Measurements from ENCODE around the gene SEMA4B. TPM values are rescaled to one million over a fixed set of nuclear protein-coding genes. Genes with fewer than 3 reads are reported as not detected.

Gene SEMA4B
- total RNA-seq, 1 experiment from 2014 or later: 32.5 TPM

DNA sequence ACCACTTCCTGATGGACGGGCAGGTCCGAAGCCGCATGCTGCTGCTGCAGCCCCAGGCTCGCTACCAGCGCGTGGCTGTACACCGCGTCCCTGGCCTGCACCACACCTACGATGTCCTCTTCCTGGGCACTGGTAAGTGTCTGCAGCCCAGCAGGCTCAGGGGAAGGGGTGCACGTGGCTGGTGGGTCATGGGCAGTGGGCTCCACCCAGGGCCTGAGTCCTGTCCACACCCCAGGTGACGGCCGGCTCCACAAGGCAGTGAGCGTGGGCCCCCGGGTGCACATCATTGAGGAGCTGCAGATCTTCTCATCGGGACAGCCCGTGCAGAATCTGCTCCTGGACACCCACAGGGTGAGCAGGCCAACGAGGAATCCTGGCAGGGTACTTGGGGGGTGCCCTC is 23.9 kb downstream of the SEMA4B start:
- H3K56ac ChIP-seq (ENCODE audit: insufficient read length, low read depth, low read length): no peak overlapping the region
- H2BK20ac ChIP-seq (ENCODE audit: low read depth, low read length, poor library complexity, severe bottlenecking): no peak overlapping the region
- no peak overlapping the region for H4K5ac ChIP-seq (ENCODE audit: insufficient read length, low read depth, low read length)
- H2BK15ac ChIP-seq (ENCODE audit: low read depth, low read length): no peak overlapping the region
- no peaks in the 10 kb centered on the region for H3K23me2 ChIP-seq (ENCODE audit: insufficient read length, low read depth, low read length, poor library complexity, severe bottlenecking)
- H3K18ac ChIP-seq (ENCODE audit: insufficient read length, low read depth, low read length): no peak overlapping the region
- Mint-ChIP-seq H3K27ac (no peak overlapping the region), H3K27me3 (ENCODE audit: low read depth) (no peaks in the 10 kb centered on the region), H3K36me3 (ENCODE audit: insufficient read depth in 1 of 3, low read depth in 3 of 3) (peaks cover 31 to 64% (median 57%) of the 10 kb centered on the region in 3 experiments), H3K4me1 (peaks cover 0 to 4% of the 10 kb centered on the region in 2 experiments; a peak in 1 of 4 replicates), H3K9me3 (no peaks in the 10 kb centered on the region), H3K4me3 (no peak overlapping the region)
- H3K79me1 ChIP-seq (ENCODE audit: insufficient read depth, low read depth, low read length, poor library complexity, severe bottlenecking): no peaks in the 10 kb centered on the region
- H2AK5ac ChIP-seq (ENCODE audit: insufficient read length, low read length): no peak overlapping the region
- H3K79me2 ChIP-seq (ENCODE audit: insufficient read depth, low read length): no peaks in the 10 kb centered on the region
- no peak overlapping the region for H3K9ac ChIP-seq (ENCODE audit: extremely low read depth, insufficient read length, low read length)
- no peaks in the 10 kb centered on the region for H4K20me1 ChIP-seq (ENCODE audit: control insufficient read depth, insufficient read depth, insufficient read length)
- H2BK5ac ChIP-seq (ENCODE audit: insufficient read length, low read length): no peak overlapping the region
- H3K14ac ChIP-seq (ENCODE audit: insufficient read depth, low read length): no peak overlapping the region
- DNase-seq: no peak
- WGBS (ENCODE audit: extremely low coverage, insufficient read length, low lambda C conversion rate): no CpG with 5 or more reads among the region's 17 CpGs
- no peaks in the 10 kb centered on the region for H3K27me3 ChIP-seq (ENCODE audit: insufficient read depth, low read length)
- H3K4me2 ChIP-seq (ENCODE audit: insufficient read depth, insufficient read length, low read length): no peak overlapping the region
- no peak overlapping the region for H4K91ac ChIP-seq (ENCODE audit: insufficient read length, low read depth, low read length)
- H3K4ac ChIP-seq (ENCODE audit: low read depth, low read length): no peak overlapping the region
- no peak overlapping the region for H3T11ph ChIP-seq (ENCODE audit: low read length)
- TF ChIP-seq, protein P1, sequence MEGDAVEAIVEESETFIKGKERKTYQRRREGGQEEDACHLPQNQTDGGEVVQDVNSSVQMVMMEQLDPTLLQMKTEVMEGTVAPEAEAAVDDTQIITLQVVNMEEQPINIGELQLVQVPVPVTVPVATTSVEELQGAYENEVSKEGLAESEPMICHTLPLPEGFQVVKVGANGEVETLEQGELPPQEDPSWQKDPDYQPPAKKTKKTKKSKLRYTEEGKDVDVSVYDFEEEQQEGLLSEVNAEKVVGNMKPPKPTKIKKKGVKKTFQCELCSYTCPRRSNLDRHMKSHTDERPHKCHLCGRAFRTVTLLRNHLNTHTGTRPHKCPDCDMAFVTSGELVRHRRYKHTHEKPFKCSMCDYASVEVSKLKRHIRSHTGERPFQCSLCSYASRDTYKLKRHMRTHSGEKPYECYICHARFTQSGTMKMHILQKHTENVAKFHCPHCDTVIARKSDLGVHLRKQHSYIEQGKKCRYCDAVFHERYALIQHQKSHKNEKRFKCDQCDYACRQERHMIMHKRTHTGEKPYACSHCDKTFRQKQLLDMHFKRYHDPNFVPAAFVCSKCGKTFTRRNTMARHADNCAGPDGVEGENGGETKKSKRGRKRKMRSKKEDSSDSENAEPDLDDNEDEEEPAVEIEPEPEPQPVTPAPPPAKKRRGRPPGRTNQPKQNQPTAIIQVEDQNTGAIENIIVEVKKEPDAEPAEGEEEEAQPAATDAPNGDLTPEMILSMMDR (conservative IDR thresholded peaks at IDR 0.05): no peak
- H4K8ac ChIP-seq (replicated peaks; ENCODE audit: insufficient read length, low read depth, low read length): no peak overlapping the region
- no peak overlapping the region for H3K23ac ChIP-seq (ENCODE audit: insufficient read length, low read depth, low read length)
- H3K27ac ChIP-seq (ENCODE audit: insufficient read length, low read depth, low read length): no peak overlapping the region
- no peaks in the 10 kb centered on the region for H3K4me1 ChIP-seq (ENCODE audit: insufficient read depth, low read length)
- H3K9me3 ChIP-seq (ENCODE audit: control insufficient read depth, low read depth, low read length): no peaks in the 10 kb centered on the region
- no peak overlapping the region for H2BK120ac ChIP-seq (ENCODE audit: low read depth, low read length, poor library complexity, severe bottlenecking)
- no peak overlapping the region for H2AFZ ChIP-seq (ENCODE audit: low read length)
- no peak overlapping the region for H2BK12ac ChIP-seq (ENCODE audit: insufficient read length, low read depth, low read length)

All from H9 (cell line).